ENCODE measurements around the gene MINDY1. TPM values are rescaled to one million over a fixed set of nuclear protein-coding genes. Genes with fewer than 3 reads are reported as not detected.

The MINDY1 gene
- total RNA-seq, 4 donors from 2014 or later, result 45.5 to 63.2 (median 49.5) TPM

- H3K36me3 ChIP-seq, result peaks cover 0 to 25% (median 13%) of the 10 kb centered on the region in 3 donors
- no peak for TF ChIP-seq CTCF (IDR thresholded peaks at IDR 0.05)
- TF ChIP-seq EP300 (IDR thresholded peaks at IDR 0.05), result no peak
- no peak for TF ChIP-seq POLR2A (IDR thresholded peaks at IDR 0.05)
- peak overlapping the region; percentile 96 to 99 (median 97) for H3K27ac ChIP-seq
- no peak for DNase-seq (ENCODE audit: low spot score in 2 of 2)
- peak overlapping the region in 3 of 4 donors; percentile 73 to 89 (median 85) for H3K4me3 ChIP-seq
- H3K27me3 ChIP-seq, result no peaks in the 10 kb centered on the region
- WGBS, 2 donors, result 39 to 57% methylated on average over 5 to 6 of the region's 6 CpGs
- H3K4me1 ChIP-seq, result peaks cover 0 to 72% (median 48%) of the 10 kb centered on the region in 4 donors
- no peaks in the 10 kb centered on the region for H3K9me3 ChIP-seq
Measured at GRCh38 chr1:150971583-150972416, 34.9 kb downstream of the MINDY1 start.

GRCh38 chr1:150970808-150971582 lies 35.7 kb downstream of the MINDY1 start:
- 24 to 30% methylated on average over 11 of the region's 11 CpGs for WGBS, 2 donors
- Histone ChIP-seq H3K27me3 (no peaks in the 10 kb centered on the region), H3K27ac (peak overlapping the region; percentile 96 to 99 (median 97)), H3K4me3 (peak overlapping the region in 2 of 4 donors; percentile 3 to 27), H3K4me1 (peaks cover 0 to 72% (median 46%) of the 10 kb centered on the region in 4 donors), H3K9me3 (no peaks in the 10 kb centered on the region), H3K36me3 (peaks cover 0 to 33% (median 21%) of the 10 kb centered on the region in 3 donors)
- DNase-seq (ENCODE audit: low spot score in 2 of 2), result peak; percentile 73 to 85
- TF ChIP-seq POLR2A (IDR thresholded peaks at IDR 0.05), result peak; percentile 44 to 48
- peak; percentile 51 to 78 for TF ChIP-seq EP300 (IDR thresholded peaks at IDR 0.05)
- no peak for TF ChIP-seq CTCF (IDR thresholded peaks at IDR 0.05)

GRCh38 chr1:150969626-150970025 lies 37.1 kb downstream of the MINDY1 start:
- DNase-seq (ENCODE audit: low spot score in 2 of 2), result no peak
- Histone ChIP-seq H3K27me3 (no peaks in the 10 kb centered on the region), H3K36me3 (peaks cover 0 to 46% (median 31%) of the 10 kb centered on the region in 3 donors), H3K4me3 (no peak overlapping the region), H3K4me1 (peaks cover 0 to 64% (median 46%) of the 10 kb centered on the region in 4 donors), H3K27ac (peak overlapping the region in 3 of 4 donors; percentile 55 to 99 (median 98)), H3K9me3 (no peaks in the 10 kb centered on the region)
- TF ChIP-seq POLR2A (IDR thresholded peaks at IDR 0.05) (no peak), CTCF (IDR thresholded peaks at IDR 0.05) (no peak), EP300 (IDR thresholded peaks at IDR 0.05) (no peak)
- 66 to 81% methylated on average over 3 of the region's 3 CpGs for WGBS, 2 donors

GRCh38 chr1:150968491-150968890 lies 38.2 kb downstream of the MINDY1 start:
- TF ChIP-seq CTCF (IDR thresholded peaks at IDR 0.05), result no peak
- TF ChIP-seq EP300 (IDR thresholded peaks at IDR 0.05), result peak in 1 of 2 donors; percentile 40
- Histone ChIP-seq H3K27ac (peak overlapping the region in 3 of 4 donors; percentile 55 to 99 (median 98)), H3K36me3 (peaks cover 0 to 58% (median 31%) of the 10 kb centered on the region in 3 donors), H3K27me3 (no peaks in the 10 kb centered on the region), H3K4me3 (no peak overlapping the region), H3K9me3 (no peaks in the 10 kb centered on the region), H3K4me1 (peaks cover 0 to 64% (median 46%) of the 10 kb centered on the region in 4 donors)
- WGBS, 2 donors, result 56 to 71% methylated on average over 4 of the region's 4 CpGs
- DNase-seq (ENCODE audit: low spot score in 2 of 2), result no peak

Measured in tibial nerve (tissue), 4 donors.